HL-60 (cell line): ENCODE results near the gene RELB.
A peak's percentile ranks its signal among the peaks of the same experiment; 100 is the strongest.

Source experiments
- DNase-seq, 2 experiments: peaks; one replicate each; pipeline ENCODE4 v3.0.0-alpha.2; 2010 to 2020; ENCODE audit warnings: low read depth in 1 of 2, low spot score in 1 of 2
- H3K27ac ChIP-seq: fragments of 250-450 bp; sonication (Bioruptor Pico); replicated peaks from 2 replicates; pipeline ENCODE4 v1.5.1; 2020; ENCODE audit warnings: mild to moderate bottlenecking, moderate library complexity
- H3K27me3 ChIP-seq: fragments of 250-450 bp; sonication (Bioruptor Pico); 2 replicates; pipeline ENCODE4 v1.5.1; 2021; ENCODE audit warnings: mild to moderate bottlenecking, moderate library complexity; ENCODE audit not compliant: insufficient read depth, poor library complexity, severe bottlenecking
- H3K4me3 ChIP-seq: replicated peaks from 2 replicates; pipeline ENCODE4 v1.5.1; 2011; ENCODE audit warnings: mild to moderate bottlenecking, control low read depth, low read length; ENCODE audit not compliant: insufficient read depth
- CTCF ChIP-seq: IDR thresholded peaks from one replicate; pipeline ENCODE4 v1.5.1; 2011; ENCODE audit warnings: low read length, control low read depth, inconsistent platforms; ENCODE audit not compliant: insufficient read depth
- GABPA ChIP-seq: IDR thresholded peaks from 2 replicates; pipeline ENCODE4 v1.6.1; 2012; ENCODE audit warnings: low read depth
- POLR2AphosphoS5 ChIP-seq: IDR thresholded peaks from 2 replicates; pipeline ENCODE4 v1.6.1; 2012; ENCODE audit warnings: low read depth
- REST ChIP-seq: IDR thresholded peaks from 2 replicates; pipeline ENCODE4 v1.6.1; 2012; ENCODE audit warnings: low read depth; ENCODE audit not compliant: insufficient replicate concordance
- SPI1 ChIP-seq: IDR thresholded peaks from 2 replicates; pipeline ENCODE4 v1.6.1; 2012; ENCODE audit warnings: low read depth, mild to moderate bottlenecking, borderline replicate concordance

RELB gene

GRCh38 chr19:44955505-44956439, 45.5 kb upstream of the RELB start:
- TF ChIP-seq CTCF (no peak), REST (no peak), SPI1 (no peak), GABPA (no peak), POLR2AphosphoS5 (no peak; the same call in 1 of the 2 replicates)
- Histone ChIP-seq H3K4me3 (peak overlapping the region; percentile 86), H3K27me3 (no peaks in the 10 kb centered on the region), H3K27ac (peak overlapping the region; percentile 96)
- DNase-seq = no peak

- no peaks in the 10 kb centered on the region for H3K27me3 ChIP-seq
Observed at GRCh38 chr19:44957526-44957925, 43.7 kb upstream of the RELB start.

More at GRCh38 chr19:44957526-44957925, 43.7 kb upstream of the RELB start:
- no peak overlapping the region for H3K27ac ChIP-seq
- DNase-seq = no peak
- no peak overlapping the region for H3K4me3 ChIP-seq
- no peak for TF ChIP-seq GABPA
- no peak for TF ChIP-seq SPI1
- TF ChIP-seq POLR2AphosphoS5 = no peak
- TF ChIP-seq CTCF = no peak
- TF ChIP-seq REST = no peak
